H1 (cell line): Measurements from ENCODE around the gene LYL1. TPM values are rescaled to one million over a fixed set of nuclear protein-coding genes. Genes with fewer than 3 reads are reported as not detected.

Source experiments
- CTCF ChIA-PET: fragments of 300-600 bp; sonication (Branson Sonifier 250); formaldehyde crosslinking; loops from one replicate; lab custom pipeline; 2021; ENCODE audit not compliant: partially characterized antibody; lab: Charles Lee
- POLR2A ChIA-PET: fragments of 300-600 bp; sonication (Branson Sonifier 250); formaldehyde crosslinking; loops from one replicate; lab custom pipeline; 2021; ENCODE audit warnings: inconsistent platforms; ENCODE audit not compliant: partially characterized antibody; lab: Charles Lee
- DNase-seq, 2 experiments: peaks; one replicate each; pipeline versions ENCODE4 v3.0.0 to v3.0.0-alpha.2; 2010 to 2022; ENCODE audit warnings: low spot score in 2 of 2, low read depth in 1 of 2, mixed read lengths in 1 of 2
- FAIRE-seq: peaks from 2 replicates; lab custom pipeline; 2011; peaks lifted over from hg19 to GRCh38; lab: Jason Lieb, UNC
- H2AFZ ChIP-seq: 2 replicates; pipeline ENCODE4 v1.8.1; 2012; ENCODE audit warnings: low read length, inconsistent platforms
- H2AK5ac ChIP-seq: 2 replicates; pipeline ENCODE4 v1.6.1; 2013; ENCODE audit warnings: low read depth, low read length
- H2BK120ac ChIP-seq: replicated peaks from 2 replicates; pipeline ENCODE3; 2013; ENCODE audit warnings: low read depth, low read length, inconsistent platforms
- H2BK12ac ChIP-seq: 2 replicates; pipeline ENCODE4 v1.6.1; 2013; ENCODE audit warnings: low read depth, low read length
- H2BK15ac ChIP-seq: 2 replicates; pipeline ENCODE4 v1.6.1; 2013; ENCODE audit warnings: low read length
- H2BK20ac ChIP-seq: 2 replicates; pipeline ENCODE4 v1.6.1; 2013; ENCODE audit warnings: low read length
- H2BK5ac ChIP-seq: 2 replicates; pipeline ENCODE4 v1.6.1; 2013; ENCODE audit warnings: low read depth, low read length
- H3K14ac ChIP-seq: 2 replicates; pipeline ENCODE4 v1.6.1; 2013; ENCODE audit warnings: inconsistent platforms; ENCODE audit not compliant: insufficient read length
- H3K18ac ChIP-seq: 2 replicates; pipeline ENCODE4 v1.6.1; 2013; ENCODE audit warnings: low read length; ENCODE audit errors: extremely low read depth
- H3K23ac ChIP-seq: 2 replicates; pipeline ENCODE4 v1.6.1; 2013; ENCODE audit warnings: inconsistent platforms; ENCODE audit not compliant: insufficient read length
- H3K23me2 ChIP-seq: 2 replicates; pipeline ENCODE4 v1.6.1; 2013; ENCODE audit warnings: low read depth, low read length
- H3K27ac ChIP-seq: 2 replicates; pipeline ENCODE4 v1.6.1; 2011; ENCODE audit warnings: low read depth, low read length, inconsistent platforms
- H3K27me3 ChIP-seq, 4 experiments: replicated peaks in 1 of 4; 1 replicate in 1 of 4; 2 replicates in 3 of 4; pipeline versions ENCODE4 v1.6.1 to v1.8.1; 2011 to 2013; ENCODE audit warnings: low read length in 3 of 4, mild to moderate bottlenecking in 3 of 4, inconsistent platforms in 2 of 4, mixed read lengths in 2 of 4, moderate library complexity in 1 of 4; ENCODE audit not compliant: control insufficient read depth in 3 of 4, insufficient read depth in 3 of 4; ENCODE audit errors: extremely low read depth in 1 of 4
- H3K36me3 ChIP-seq, 4 experiments: 2 replicates each; pipeline versions ENCODE4 v1.6.1 to v1.8.1; 2011 to 2013; ENCODE audit warnings: mild to moderate bottlenecking in 4 of 4, low read length in 3 of 4, moderate library complexity in 2 of 4, control low read depth in 1 of 4, inconsistent platforms in 1 of 4; ENCODE audit not compliant: insufficient read depth in 4 of 4, control insufficient read depth in 2 of 4
- H3K4ac ChIP-seq: replicated peaks from 2 replicates; pipeline ENCODE3; 2013; ENCODE audit warnings: low read length, low read depth, mixed read lengths, inconsistent platforms; ENCODE audit not compliant: insufficient read length
- H3K4me1 ChIP-seq, 4 experiments: replicated peaks in 1 of 4; 1 replicate in 1 of 4; 2 replicates in 3 of 4; pipeline versions ENCODE4 v1.6.1 to v1.8.1; 2011 to 2013; ENCODE audit warnings: low read length in 3 of 4, inconsistent platforms in 2 of 4, mixed read lengths in 1 of 4; ENCODE audit not compliant: insufficient read depth in 4 of 4, control insufficient read depth in 3 of 4
- H3K4me2 ChIP-seq, 2 experiments: 2 replicates each; pipeline versions ENCODE4 v1.6.1 to v1.8.1; 2011 to 2013; ENCODE audit warnings: low read depth in 2 of 2, low read length in 2 of 2, control low read depth in 1 of 2, inconsistent platforms in 1 of 2, mild to moderate bottlenecking in 1 of 2; ENCODE audit not compliant: insufficient read depth in 1 of 2
- H3K4me3 ChIP-seq, 4 experiments: fragments of 200-600, 300-600 bp in 1 of 4; sonication (generic), shearing (Covaris generic), sonication (Bioruptor Twin) in 1 of 4; 2 replicates each; pipeline versions ENCODE4 v1.5.1 to v1.8.1; 2011 to 2016; ENCODE audit warnings: low read length in 4 of 4, low read depth in 3 of 4, control low read depth in 2 of 4, inconsistent platforms in 2 of 4, mild to moderate bottlenecking in 2 of 4, mixed read lengths in 1 of 4, moderate library complexity in 1 of 4; ENCODE audit not compliant: insufficient read depth in 2 of 4; ENCODE audit errors: extremely low read depth in 1 of 4
- H3K56ac ChIP-seq: replicated peaks from 2 replicates; pipeline ENCODE3; 2013; ENCODE audit warnings: low read depth, mild to moderate bottlenecking, mixed read lengths, low read length, inconsistent platforms; ENCODE audit not compliant: insufficient read length
- H3K79me1 ChIP-seq: 2 replicates; pipeline ENCODE4 v1.6.1; 2013; ENCODE audit warnings: low read depth, low read length, control low read depth
- H3K79me2 ChIP-seq, 2 experiments: 2 replicates each; pipeline versions ENCODE4 v1.6.1 to v1.8.1; 2012 to 2013; ENCODE audit warnings: low read length in 2 of 2, mild to moderate bottlenecking in 2 of 2, inconsistent platforms in 1 of 2; ENCODE audit not compliant: insufficient read depth in 2 of 2, control insufficient read depth in 1 of 2
- H3K9ac ChIP-seq, 4 experiments: replicated peaks in 1 of 4; 1 replicate in 1 of 4; 2 replicates in 3 of 4; pipeline versions ENCODE4 v1.6.1 to v1.8.1; 2011 to 2013; ENCODE audit warnings: low read depth in 3 of 4, low read length in 3 of 4, control low read depth in 2 of 4, mild to moderate bottlenecking in 2 of 4, moderate library complexity in 2 of 4, inconsistent platforms in 1 of 4; ENCODE audit errors: extremely low read depth in 1 of 4
- H3K9me3 ChIP-seq, 2 experiments: 2 replicates each; pipeline versions ENCODE4 v1.6.1 to v1.8.1; 2012 to 2013; ENCODE audit warnings: mild to moderate bottlenecking in 2 of 2, moderate library complexity in 2 of 2, control low read depth in 1 of 2, inconsistent platforms in 1 of 2, low read depth in 1 of 2, low read length in 1 of 2, mixed read lengths in 1 of 2; ENCODE audit not compliant: insufficient read depth in 2 of 2
- H4K20me1 ChIP-seq, 2 experiments: replicated peaks in 1 of 2; 2 replicates each; pipeline versions ENCODE3 to v1.8.1; 2011 to 2013; ENCODE audit warnings: inconsistent platforms in 2 of 2, low read length in 2 of 2, mild to moderate bottlenecking in 1 of 2; ENCODE audit not compliant: insufficient read depth in 2 of 2, control insufficient read depth in 1 of 2
- H4K5ac ChIP-seq: 2 replicates; pipeline ENCODE4 v1.6.1; 2013; ENCODE audit warnings: low read length, low read depth, mixed read lengths, inconsistent platforms; ENCODE audit not compliant: insufficient read length
- H4K8ac ChIP-seq: 2 replicates; pipeline ENCODE4 v1.8.0; 2013; ENCODE audit warnings: mild to moderate bottlenecking, moderate library complexity, low read length, inconsistent platforms; ENCODE audit not compliant: insufficient read depth; ENCODE audit errors: extremely low read depth
- H4K91ac ChIP-seq: replicated peaks from 2 replicates; pipeline ENCODE3; 2013; ENCODE audit warnings: low read length, mixed read lengths, inconsistent platforms; ENCODE audit not compliant: insufficient read length
- KDM1A ChIP-seq: fragments of 200-600, 300-600 bp; sonication (generic); IDR thresholded peaks from 2 replicates; pipeline ENCODE4 v1.7.1; 2016; ENCODE audit warnings: mild to moderate bottlenecking, low read length, borderline replicate concordance
- SAP30 ChIP-seq: fragments of 300-600 bp; sonication (generic); IDR thresholded peaks from 2 replicates; pipeline ENCODE4 v1.7.1; 2012; ENCODE audit warnings: low read length, moderate library complexity, mild to moderate bottlenecking, inconsistent platforms; ENCODE audit not compliant: insufficient read depth, insufficient replicate concordance
- WGBS, 2 experiments: shearing (Covaris generic) in 1 of 2; methylation state at CpG; one replicate each; pipeline versions ENCODE4 v1.1.6 to v1.1.7; 2013 to 2015; ENCODE audit warnings: low lambda C conversion rate in 2 of 2, mixed read lengths in 2 of 2, inconsistent platforms in 1 of 2, low coverage in 1 of 2, missing lambda C conversion rate in 1 of 2; ENCODE audit not compliant: insufficient replicate concordance in 2 of 2, insufficient coverage in 1 of 2, insufficient read length in 1 of 2; ENCODE audit errors: extremely low coverage in 1 of 2, missing lambda C conversion rate in 1 of 2; 5-methylcytosine and 5-hydroxymethylcytosine counted together
- polyA plus RNA-seq, 7 experiments: library from polyadenylated mRNA; depleted of rRNA in 3 of 7; stranded (reverse) in 5 of 7; unstranded in 2 of 7; fragments of >200 nt in 5 of 7; fragments of 200-250 nt in 2 of 7; gene quantifications; 1 replicate in 5 of 7; 2 replicates in 1 of 7; 4 replicates in 1 of 7; pipeline versions ENCODE4 v1.2.1 to v1.2.3, GENCODE V29; 2011 to 2013; ENCODE audit warnings: missing spikeins in 2 of 7, mixed read lengths in 2 of 7
- total RNA-seq: library from RNA; stranded (reverse); fragmentation: NEBNext Ultra II Directional; extraction: Animal tissue kit (Norgen Biotek cat#: 25700); gene quantifications from 2 replicates; pipeline ENCODE4 v1.2.1, GENCODE V29; 2021

The LYL1 gene
- total and polyA plus RNA-seq, 2 of the 8 experiments (the other 6 are each of a cell fraction or from before 2014, with no cell fraction given) = 0.58 to 0.76 TPM

DNA sequence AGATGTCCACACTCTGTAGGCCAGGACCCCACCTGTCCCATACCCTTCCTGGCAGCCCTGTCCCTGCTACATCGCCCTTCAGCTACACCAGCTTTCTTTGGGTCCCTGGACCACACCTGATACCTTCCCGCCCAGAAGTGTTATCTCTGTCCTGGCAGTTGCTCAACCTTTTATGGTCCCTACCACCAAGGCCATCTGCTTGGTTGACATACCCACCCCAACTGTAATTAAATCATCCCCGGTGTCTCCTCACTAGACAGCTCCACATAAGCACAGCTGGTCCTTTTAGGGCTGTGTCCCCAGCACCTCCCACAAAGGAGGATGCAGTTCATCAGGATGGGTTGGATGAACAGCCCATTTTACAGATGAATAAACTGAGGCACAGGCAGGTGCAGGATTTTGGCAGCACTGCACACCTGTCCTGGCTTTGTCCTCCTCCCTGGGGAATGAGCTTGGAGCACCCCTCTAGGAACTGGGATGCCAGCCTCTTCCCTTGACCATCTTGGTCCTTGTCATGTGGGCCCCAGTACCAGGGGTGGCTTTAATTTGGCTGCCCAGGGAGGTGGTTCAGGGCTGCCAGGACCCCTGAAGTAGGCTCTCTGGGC lies 28.3 kb upstream of the LYL1 start:
- 89% methylated on average over 3 of the region's 3 CpGs; no CpG with 5 or more reads in 1 of the 2 experiments for WGBS, 2 experiments
- ChIA-PET CTCF (interaction anchor here (0.6 to 3.2 kb wide), 7 partner anchors 11 to 1694 kb away, joined by 3 to 8 read pairs (median 3); no protein-coding TSS in a partner anchor), POLR2A (interaction anchor here (1.0 to 14.8 kb wide), 9 partner anchors 11 to 178 kb away, joined by 3 to 228 read pairs (median 5); partner anchors contain the start of genes IER2, NACC1, STX10 and TRMT1)
- H3K36me3 ChIP-seq = peaks cover 0 to 26% (median 16%) of the 10 kb centered on the region in 4 experiments
- no peak overlapping the region for H2BK5ac ChIP-seq
- no peaks in the 10 kb centered on the region for H3K23me2 ChIP-seq
- no peak overlapping the region for H3K14ac ChIP-seq
- no peak overlapping the region for H2BK120ac ChIP-seq
- H3K27me3 ChIP-seq = no peaks in the 10 kb centered on the region
- no peaks in the 10 kb centered on the region for H3K4me1 ChIP-seq
- no peak overlapping the region for H4K91ac ChIP-seq
- H3K4me3 ChIP-seq = no peak overlapping the region
- no peak for TF ChIP-seq SAP30
- 0 out of 2 replicates have a peak, but pooled peaks have one; percentile 27 for TF ChIP-seq KDM1A
- no peak overlapping the region for H2BK20ac ChIP-seq
- H3K79me1 ChIP-seq = peaks cover 35% of the 10 kb centered on the region
- no peak overlapping the region for H3K18ac ChIP-seq
- no peak for FAIRE-seq
- no peak overlapping the region for H3K4ac ChIP-seq
- H3K9me3 ChIP-seq = no peaks in the 10 kb centered on the region
- H3K79me2 ChIP-seq = peaks cover 22 to 88% of the 10 kb centered on the region in 2 experiments
- no peak overlapping the region for H4K8ac ChIP-seq
- no peak overlapping the region for H2BK12ac ChIP-seq
- H3K56ac ChIP-seq = no peak overlapping the region
- H2AFZ ChIP-seq = no peak overlapping the region
- no peak overlapping the region for H4K5ac ChIP-seq
- H3K9ac ChIP-seq = no peak overlapping the region
- H3K4me2 ChIP-seq = no peak overlapping the region
- no peak for DNase-seq
- H2AK5ac ChIP-seq = no peak overlapping the region
- H3K27ac ChIP-seq = no peak overlapping the region
- no peak overlapping the region for H2BK15ac ChIP-seq
- H4K20me1 ChIP-seq = peaks cover 44 to 63% of the 10 kb centered on the region in 2 experiments
- no peak overlapping the region for H3K23ac ChIP-seq
